ENCODE data around the gene TSPAN10. TPM values are rescaled to one million over a fixed set of nuclear protein-coding genes. Genes with fewer than 3 reads are reported as not detected.

Gene TSPAN10
- total and polyA plus RNA-seq, 2 donors from 2014 or later: 1.9 to 2.1 TPM

DNA sequence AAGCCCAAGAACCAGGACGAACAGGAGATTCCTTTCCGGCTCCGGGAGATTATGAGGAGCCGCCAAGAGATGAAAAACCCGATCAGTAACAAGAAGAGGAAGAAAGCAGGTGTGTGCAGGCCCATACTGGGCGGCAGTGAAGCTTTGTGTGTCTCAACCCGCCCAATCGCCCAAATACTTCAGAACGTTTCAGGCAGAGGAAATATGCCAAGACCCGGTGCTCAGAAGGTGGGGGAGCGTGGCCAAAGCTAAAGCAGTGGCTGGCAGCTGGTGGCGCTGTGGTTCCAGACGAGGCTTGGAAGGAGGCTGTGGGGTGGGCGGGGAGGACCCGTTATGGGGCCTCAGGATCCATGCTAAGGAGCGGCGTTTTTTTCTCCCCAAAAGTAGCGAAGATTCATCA, 30.8 kb downstream of the TSPAN10 start:
- no peak overlapping the region for H3K9ac ChIP-seq (ENCODE audit: low read length in 3 of 3)
- H3K9me3 ChIP-seq (ENCODE audit: control insufficient read depth in 2 of 3, insufficient read depth in 1 of 3, low read length in 3 of 3): no peaks in the 10 kb centered on the region
- peaks cover 0 to 18% (median 0%) of the 10 kb centered on the region in 3 donors for H3K4me1 ChIP-seq (ENCODE audit: control insufficient read depth in 2 of 3, insufficient read depth in 2 of 3, low read depth in 1 of 3, low read length in 3 of 3)
- peaks cover 0 to 19% (median 9%) of the 10 kb centered on the region in 3 donors for H3K36me3 ChIP-seq (ENCODE audit: control insufficient read depth in 2 of 3, insufficient read depth in 3 of 3, low read length in 3 of 3)
- TF ChIP-seq, protein P1, sequence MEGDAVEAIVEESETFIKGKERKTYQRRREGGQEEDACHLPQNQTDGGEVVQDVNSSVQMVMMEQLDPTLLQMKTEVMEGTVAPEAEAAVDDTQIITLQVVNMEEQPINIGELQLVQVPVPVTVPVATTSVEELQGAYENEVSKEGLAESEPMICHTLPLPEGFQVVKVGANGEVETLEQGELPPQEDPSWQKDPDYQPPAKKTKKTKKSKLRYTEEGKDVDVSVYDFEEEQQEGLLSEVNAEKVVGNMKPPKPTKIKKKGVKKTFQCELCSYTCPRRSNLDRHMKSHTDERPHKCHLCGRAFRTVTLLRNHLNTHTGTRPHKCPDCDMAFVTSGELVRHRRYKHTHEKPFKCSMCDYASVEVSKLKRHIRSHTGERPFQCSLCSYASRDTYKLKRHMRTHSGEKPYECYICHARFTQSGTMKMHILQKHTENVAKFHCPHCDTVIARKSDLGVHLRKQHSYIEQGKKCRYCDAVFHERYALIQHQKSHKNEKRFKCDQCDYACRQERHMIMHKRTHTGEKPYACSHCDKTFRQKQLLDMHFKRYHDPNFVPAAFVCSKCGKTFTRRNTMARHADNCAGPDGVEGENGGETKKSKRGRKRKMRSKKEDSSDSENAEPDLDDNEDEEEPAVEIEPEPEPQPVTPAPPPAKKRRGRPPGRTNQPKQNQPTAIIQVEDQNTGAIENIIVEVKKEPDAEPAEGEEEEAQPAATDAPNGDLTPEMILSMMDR (IDR thresholded peaks at IDR 0.05; ENCODE audit: borderline replicate concordance, extremely low read depth, insufficient read depth): no peak
- FAIRE-seq (no peak), DNase-seq (no peak)
- H3K27ac ChIP-seq (ENCODE audit: low read depth in 2 of 2, low read length in 2 of 2): no peak overlapping the region
- no peaks in the 10 kb centered on the region for H3K27me3 ChIP-seq (ENCODE audit: control insufficient read depth, insufficient read depth, low read length)
- intact Hi-C loops (cut with DNase I): no loop called here
- no peak overlapping the region for H3K4me3 ChIP-seq (ENCODE audit: low read length in 3 of 3)

GRCh38 chr17:81672504-81672903, 35.5 kb downstream of the TSPAN10 start:
- FAIRE-seq (no peak), DNase-seq (no peak)
- Histone ChIP-seq H3K4me3 (ENCODE audit: low read length in 3 of 3) (no peak overlapping the region), H3K4me1 (ENCODE audit: control insufficient read depth in 2 of 3, insufficient read depth in 2 of 3, low read depth in 1 of 3, low read length in 3 of 3) (peaks cover 0 to 8% (median 0%) of the 10 kb centered on the region in 3 donors), H3K9me3 (ENCODE audit: control insufficient read depth in 2 of 3, insufficient read depth in 1 of 3, low read length in 3 of 3) (no peaks in the 10 kb centered on the region), H3K36me3 (ENCODE audit: control insufficient read depth in 2 of 3, insufficient read depth in 3 of 3, low read length in 3 of 3) (peaks cover 0 to 24% (median 10%) of the 10 kb centered on the region in 3 donors), H3K27ac (ENCODE audit: low read depth in 2 of 2, low read length in 2 of 2) (no peak overlapping the region), H3K9ac (ENCODE audit: low read length in 3 of 3) (no peak overlapping the region), H3K27me3 (ENCODE audit: control insufficient read depth, insufficient read depth, low read length) (no peaks in the 10 kb centered on the region)
- intact Hi-C loops (cut with DNase I): no loop called here
- TF ChIP-seq, protein P1 (IDR thresholded peaks at IDR 0.05; ENCODE audit: borderline replicate concordance, extremely low read depth, insufficient read depth): no peak

- H3K4me1 ChIP-seq (ENCODE audit: control insufficient read depth in 2 of 3, insufficient read depth in 2 of 3, low read depth in 1 of 3, low read length in 3 of 3): peaks cover 0 to 3% (median 0%) of the 10 kb centered on the region in 3 donors
- H3K36me3 ChIP-seq (ENCODE audit: control insufficient read depth in 2 of 3, insufficient read depth in 3 of 3, low read length in 3 of 3): peaks cover 0 to 24% (median 10%) of the 10 kb centered on the region in 3 donors
- FAIRE-seq (no peak), DNase-seq (no peak)
- H3K9ac ChIP-seq (ENCODE audit: low read length in 3 of 3): no peak overlapping the region
- no peak overlapping the region for H3K27ac ChIP-seq (ENCODE audit: low read depth in 2 of 2, low read length in 2 of 2)
- no peaks in the 10 kb centered on the region for H3K9me3 ChIP-seq (ENCODE audit: control insufficient read depth in 2 of 3, insufficient read depth in 1 of 3, low read length in 3 of 3)
- no peaks in the 10 kb centered on the region for H3K27me3 ChIP-seq (ENCODE audit: control insufficient read depth, insufficient read depth, low read length)
- H3K4me3 ChIP-seq (ENCODE audit: low read length in 3 of 3): no peak overlapping the region
- intact Hi-C loops (cut with DNase I): no loop called here
- TF ChIP-seq, protein P1 (IDR thresholded peaks at IDR 0.05; ENCODE audit: borderline replicate concordance, extremely low read depth, insufficient read depth): no peak
Observed at GRCh38 chr17:81672954-81673353, 36.0 kb downstream of the TSPAN10 start.
